ENCODE results near the gene RGCC.
A peak's percentile ranks its signal among the peaks of the same experiment; 100 is the strongest.

Gene RGCC

DNA sequence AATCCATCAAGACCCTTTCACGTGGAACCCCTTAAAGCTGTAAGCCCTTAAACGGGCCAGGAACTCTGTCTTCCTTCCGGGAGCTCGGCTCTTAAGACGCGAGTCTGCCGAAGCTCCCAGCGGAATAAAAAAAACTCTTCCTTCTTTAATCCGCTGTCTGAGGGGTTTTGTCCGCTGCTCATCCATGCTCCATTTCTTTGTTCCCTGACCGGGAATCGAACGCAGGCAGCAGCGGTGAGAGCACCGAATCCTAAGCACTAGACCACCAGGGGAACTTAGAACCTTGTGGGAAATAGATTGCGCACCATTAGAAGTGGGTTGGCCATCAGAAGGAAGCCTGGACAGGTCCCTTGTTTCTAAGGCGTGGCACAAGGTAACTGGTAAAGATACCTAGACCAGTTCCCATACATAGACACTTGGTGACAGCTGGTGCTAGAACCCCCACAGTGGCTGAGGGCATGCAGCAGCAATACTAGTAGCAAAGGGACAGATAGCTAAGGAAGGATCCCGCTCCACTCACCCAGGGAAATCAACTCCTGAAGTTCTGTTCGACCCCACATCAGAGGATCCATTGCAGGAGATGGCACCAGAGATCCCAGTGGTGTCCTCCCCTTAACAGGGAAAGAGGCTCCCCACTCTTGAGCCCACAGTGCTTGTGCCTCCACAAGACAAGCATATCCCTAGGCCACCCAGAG lies 1.5 kb upstream of the RGCC start:
- DNase-seq: no peak

DNA sequence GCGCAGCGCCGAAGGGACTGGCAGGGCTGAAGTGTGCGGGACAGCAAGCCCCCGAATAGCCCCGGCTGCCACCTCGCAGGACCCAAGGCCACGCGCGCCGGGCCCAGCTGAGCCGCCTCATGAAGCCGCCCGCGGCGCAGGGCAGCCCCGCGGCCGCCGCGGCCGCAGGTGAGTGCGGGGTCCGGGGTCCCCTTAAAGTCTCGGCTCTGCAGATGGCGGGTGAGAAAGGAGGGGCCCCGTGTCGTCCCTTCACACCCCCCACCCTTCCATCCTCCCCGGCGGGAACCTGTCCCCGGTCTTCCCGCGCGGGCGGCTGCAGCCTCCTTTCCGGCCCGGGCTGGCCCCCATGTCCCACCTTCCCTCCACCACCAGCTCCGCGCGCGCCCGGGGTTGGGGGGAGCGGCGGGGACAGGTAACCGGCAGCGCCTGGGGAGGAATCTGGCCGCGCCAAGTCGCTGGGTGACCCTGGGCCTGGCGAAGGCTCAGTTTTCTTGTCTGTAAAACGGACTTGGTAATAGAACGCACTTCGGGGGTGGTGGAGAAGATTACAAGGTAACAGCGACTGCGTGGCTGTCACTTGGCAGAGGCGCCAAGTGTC lies 338 bp downstream of the RGCC start:
- peak; percentile 32 to 39 for DNase-seq

DNA sequence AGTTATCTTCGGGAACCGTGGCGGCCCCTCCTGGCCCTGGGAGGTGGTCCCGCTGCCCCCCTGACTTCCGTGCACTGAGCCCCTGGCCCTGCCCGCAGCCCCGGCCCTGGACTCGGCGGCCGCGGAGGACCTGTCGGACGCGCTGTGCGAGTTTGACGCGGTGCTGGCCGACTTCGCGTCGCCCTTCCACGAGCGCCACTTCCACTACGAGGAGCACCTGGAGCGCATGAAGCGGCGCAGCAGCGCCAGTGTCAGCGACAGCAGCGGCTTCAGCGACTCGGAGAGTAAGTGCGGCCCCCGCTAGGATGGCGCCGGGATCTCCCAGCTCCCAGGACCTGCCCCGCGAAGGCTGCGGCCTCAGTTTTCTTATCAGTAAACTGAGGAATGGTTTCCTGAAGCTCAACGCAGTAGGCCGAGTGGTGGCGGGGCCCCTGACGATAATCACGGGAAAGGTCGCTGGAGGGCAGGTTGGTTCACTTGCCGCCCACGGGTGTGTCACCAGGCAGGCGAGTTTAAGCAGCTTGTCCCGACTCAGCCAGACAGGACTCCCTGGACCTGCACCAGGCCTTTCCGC lies 924 bp downstream of the RGCC start:
- DNase-seq: peak; percentile 55 to 62

DNA sequence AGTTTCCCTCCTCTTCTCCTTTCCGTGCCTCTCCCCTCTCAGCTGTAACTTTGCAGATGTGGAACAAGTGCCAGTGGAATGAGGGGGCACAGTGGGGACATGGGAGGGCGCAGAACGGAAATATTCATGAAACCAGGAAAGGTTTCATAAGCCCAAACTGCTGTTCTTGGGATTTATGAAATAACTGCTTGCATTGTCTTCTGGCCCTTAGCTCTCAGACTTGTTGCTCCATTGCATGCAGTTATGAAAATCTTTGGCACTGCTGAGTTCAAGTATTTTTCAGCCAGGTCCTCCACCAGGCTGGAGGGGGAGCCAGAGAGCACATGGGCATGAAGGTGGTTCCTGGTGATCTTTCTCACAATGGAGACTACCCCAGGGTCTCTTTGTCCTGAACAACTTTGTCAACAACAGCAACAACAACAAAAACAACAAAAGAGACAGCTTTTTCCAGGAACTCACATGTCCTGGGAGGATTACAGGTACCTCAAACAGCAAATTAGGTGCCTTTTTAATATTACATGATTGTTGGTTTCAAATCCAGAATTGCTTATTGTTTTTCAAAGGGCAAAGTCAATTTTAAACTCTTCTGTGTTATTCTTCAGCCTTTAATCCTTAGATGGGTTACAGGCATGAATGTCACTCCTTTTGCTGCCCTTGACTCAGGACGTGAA lies 1.5 kb downstream of the RGCC start:
- DNase-seq: peak; percentile 53 to 63

DNA sequence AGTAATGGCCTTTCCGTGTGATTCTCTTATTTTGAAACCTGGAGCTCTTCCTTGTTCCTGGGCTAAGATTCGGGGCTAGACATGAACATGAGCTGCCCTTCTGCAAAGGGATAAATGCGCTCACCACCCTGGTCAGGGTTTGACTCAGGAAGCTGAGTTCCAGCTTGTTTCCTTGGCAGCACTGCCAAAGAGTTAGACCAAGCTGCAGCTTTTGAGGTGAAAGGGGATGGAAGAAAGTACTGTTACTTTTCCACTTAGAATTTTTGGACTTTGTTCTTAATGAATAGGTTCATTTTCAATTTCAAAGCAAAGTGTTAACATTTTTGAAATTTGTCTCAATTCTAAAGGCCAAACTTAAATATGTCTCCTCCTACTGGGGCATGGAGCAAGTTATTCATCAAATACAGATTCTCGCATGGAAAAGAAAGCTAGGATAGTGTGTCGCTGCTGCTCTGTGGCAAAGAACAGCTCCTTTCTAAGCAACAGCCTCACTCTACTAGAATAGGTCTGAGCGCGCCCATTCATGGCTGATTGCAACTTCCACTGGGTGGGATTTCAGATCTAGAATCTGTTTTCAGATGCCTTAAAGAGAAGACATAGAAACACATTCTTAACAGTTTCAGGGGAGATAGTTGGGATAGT lies 2.2 kb downstream of the RGCC start:
- DNase-seq: no peak

DNA sequence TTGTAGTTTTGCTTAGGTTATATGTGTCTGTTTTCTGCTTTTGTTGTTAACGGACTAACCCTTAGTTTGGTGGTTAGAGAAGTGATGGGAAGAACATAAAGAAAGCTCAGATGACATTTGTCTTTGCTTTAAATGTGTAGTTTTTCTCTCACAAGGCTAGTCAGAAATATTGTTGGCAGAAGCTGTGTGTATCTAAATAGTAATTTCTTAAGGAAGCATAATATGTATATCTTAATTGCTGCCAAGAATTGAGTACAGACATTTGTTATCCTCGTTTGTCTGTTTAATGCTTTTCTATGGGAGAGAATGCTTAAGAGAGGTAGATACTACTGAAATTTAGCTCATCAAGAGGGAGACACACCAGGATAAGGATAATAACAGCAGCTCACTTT lies 2.7 kb downstream of the RGCC start:
- DNase-seq: no peak

DNA sequence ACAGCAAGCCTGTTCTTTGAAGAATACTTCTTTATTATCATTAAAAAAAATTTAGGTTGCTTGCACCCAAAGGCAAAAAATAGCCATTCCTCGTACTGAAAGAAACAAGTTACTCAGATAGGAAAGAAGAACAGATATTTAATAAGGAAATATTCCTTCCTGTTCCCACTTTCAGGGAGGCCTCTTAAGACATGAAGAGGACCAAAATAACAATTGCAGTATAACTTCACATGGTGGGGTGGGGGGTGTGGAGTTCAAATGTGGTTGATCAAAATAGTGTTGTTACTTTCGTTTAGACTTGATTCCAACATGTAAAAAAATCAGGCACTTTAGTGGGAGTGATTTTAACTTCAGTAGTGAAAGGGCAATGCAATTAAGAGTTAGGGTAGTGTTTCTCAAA lies 3.6 kb downstream of the RGCC start:
- no peak for DNase-seq

DNA sequence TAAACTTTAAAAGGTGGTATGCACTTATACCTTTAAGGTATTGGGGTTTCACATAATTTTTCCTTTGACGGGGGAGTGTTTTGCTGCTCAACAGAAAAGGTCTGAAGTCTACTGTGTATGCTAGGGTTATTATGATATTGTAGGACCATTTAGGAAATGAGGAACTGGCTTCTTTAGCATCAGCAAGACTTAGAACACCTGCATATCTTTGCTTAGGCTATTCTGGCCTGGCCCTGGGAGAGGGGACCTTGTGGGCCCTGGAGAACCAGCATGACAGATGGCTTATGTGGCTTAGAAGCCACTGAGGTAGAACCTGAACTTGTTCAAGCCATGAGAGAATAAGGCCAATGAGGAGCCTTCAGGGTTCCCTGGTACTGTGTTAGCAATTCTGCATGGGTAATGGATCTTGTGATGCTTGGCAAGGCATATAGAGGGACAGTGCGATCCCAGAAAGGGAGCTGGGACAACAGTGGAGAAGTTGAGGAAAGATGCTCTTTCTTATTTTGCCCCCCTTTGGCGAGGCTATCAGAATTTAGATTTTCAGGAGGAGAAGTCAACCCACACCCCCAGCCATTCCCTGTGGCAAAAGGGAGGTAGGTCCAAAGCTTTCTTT lies 4.3 kb downstream of the RGCC start:
- no peak for DNase-seq

DNA sequence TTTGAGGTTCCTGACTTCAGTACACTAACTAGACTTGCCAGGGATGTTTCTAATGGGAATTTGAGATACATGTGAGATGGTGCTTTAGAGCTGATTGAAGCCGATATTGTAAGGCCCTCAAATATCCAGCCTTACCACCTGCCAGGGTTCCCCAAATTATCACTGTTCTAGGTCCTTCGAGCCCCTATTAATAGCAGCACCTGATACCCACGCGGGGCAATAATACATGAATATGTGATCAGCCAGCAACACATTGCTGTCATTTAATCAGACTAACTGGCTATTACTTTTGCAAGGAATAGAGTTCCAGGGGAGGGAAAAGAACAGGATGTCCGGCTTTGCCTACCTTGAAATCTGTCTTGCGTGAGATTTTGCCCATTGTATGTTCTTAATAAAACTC lies 5.1 kb downstream of the RGCC start:
- no peak for DNase-seq

DNA sequence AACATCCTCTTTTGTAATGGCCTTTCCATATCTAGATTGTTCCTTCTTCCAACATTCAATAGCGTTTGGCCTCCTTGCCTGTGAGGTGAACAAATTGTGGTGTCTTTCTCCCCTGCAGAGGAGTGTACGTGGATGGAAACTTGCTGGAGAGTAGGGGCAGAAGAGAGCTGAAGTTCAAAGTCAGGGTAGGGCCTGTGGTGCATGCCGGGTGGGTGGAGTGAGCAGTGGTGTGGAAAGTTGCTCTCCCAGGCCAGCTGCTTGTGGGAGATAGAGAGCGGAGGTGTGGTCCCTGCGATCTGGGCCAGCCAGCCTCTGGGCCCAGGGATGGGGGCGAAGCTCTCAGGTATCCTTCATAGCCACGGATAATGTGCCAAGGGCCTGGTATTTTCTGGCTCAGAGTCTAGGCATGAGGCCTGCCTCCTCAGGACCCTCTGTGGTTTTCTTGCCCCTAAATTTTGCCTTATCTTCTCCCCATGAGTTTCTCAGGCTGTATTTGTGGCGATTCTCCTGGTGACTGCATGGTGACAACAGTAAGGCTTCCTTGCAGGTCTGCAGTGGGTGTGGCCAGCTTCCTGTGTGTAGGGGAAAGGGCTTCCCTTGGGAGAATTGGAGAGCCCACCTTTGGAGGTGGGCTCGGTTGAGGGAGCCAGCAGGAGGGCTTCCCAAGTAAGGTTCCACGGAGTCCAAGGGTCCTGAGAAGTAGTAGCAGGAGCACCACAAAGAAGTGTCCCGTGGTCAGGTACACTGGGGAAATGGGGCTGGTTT lies 6.7 kb downstream of the RGCC start:
- DNase-seq: peak; percentile 38 to 65

DNA sequence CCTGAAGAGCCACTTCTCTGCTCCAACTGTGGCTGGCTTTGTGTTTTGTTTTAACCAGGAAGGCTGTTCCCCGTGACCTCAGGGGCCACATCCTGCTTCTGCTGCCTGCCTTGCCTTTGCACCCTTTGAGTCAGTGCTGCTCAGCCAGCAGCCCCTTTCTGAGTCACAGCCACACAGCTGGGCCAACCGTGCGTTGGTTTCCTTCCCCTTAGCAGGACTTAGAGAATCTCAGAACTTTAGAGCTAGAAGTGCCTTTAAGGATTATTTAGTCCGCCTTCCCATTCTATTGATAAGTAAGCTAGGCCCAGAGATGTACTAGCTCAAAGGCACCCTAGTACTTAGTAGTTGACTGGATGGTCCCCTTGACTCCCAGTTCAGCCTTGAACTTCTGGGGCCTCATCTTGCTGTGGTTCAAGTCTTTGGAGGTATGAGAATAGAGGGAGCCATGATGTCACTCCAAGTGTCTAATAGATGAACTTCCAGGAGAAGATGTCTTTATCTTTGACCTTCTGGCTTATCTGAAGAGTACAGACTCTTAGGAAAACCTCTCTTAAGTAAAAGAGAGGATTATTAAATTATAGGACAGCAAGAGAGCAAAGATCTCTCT lies 8.0 kb downstream of the RGCC start:
- DNase-seq: peak; percentile 74 to 91

DNA sequence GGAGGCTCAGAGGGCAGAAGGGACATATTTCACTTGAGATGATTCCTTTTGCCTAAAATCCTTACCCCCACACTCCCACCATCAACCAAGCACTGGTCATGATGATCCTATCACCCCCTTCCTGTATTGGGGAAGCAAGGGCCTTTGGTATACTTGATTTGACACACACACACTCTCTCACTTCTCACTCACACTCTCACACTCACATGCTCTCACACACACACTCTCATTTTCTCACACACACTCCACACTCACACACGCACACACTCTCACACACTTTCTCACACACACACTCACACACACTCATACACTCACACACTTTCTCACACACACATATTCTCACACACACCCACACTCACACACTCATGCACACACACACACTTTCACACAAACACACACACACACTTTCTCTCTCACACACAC lies 8.6 kb downstream of the RGCC start:
- DNase-seq: no peak

DNA sequence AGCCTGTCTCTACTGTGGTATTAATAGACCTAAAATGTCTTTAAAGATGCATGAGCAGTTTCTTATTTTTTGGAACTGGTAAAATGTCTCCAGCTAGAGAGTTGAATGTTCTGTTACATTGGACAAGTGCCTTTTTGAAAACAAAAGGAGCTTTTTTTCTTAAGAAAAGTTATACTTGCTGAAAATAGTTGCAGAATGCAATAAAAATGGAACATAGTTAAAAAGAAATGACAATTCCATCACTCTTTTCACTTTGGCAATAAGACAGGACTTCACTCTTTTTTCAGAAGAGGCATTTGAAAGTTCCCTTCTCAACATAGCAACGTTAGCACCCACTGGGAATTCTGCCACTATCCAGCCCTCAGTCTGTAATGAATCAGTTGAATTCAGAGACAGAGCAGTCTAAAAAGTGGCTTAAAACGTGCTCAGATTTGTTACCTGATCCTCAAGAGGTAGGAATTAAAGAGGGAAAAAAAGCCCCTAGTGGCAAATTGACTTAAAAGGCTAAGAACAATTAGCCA lies 10.1 kb downstream of the RGCC start:
- DNase-seq: no peak

DNA sequence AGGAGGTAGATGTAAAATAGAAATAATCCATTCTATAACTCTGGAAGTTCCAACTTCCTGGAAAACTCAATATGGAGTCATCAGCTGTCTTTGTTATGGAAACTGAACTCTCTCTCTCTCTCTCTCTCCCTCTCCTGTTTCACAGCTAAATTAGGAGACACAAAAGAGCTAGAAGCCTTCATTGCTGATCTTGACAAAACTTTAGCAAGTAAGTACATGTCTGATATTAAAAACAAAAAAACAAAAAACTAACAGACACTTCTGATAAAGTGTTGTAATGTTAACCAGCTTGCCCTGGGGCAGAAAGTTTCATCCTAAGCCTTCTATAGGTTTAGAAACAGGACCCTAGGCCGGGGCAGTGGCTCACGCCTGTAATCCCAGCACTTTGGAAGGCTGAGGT lies 11.3 kb downstream of the RGCC start:
- no peak for DNase-seq

DNA sequence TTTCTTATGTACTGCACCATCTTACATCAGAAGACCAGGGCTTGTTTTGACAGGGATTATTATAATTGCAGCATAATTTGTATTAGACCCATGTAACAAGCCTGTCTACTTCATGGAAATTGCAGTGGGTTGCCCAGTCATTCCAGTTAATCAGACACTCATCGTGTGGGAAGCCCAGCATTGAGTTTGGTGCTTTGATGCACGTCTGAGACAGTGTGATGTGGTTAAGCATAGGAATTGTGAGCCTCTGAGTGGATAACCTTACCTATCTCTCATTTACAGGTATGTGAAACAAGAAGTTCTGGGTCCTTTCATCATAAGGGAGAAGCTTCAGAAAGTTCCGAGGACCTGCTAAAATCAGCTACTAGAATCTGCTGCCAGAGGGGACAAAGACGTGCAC lies 12.8 kb downstream of the RGCC start:
- DNase-seq: peak; percentile 40 to 80

DNA sequence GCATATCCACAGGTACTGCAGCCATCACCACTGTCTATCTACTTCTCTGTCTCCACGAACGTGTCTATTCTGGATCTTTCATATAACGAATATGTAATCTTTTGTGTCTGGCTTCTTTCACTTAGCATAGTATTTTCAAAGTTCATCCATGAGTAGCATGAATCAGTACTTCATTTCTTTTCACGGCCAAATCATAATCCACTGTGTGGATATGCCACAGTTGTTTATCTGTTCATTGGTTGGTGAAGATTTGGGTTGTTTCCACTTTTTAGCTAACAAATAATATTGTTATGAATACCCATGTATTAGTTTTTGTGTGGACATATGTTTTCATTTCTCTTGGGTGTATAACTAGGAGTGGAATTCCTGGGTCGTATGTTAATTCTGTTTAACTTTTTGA lies 14.4 kb downstream of the RGCC start:
- no peak for DNase-seq

DNA sequence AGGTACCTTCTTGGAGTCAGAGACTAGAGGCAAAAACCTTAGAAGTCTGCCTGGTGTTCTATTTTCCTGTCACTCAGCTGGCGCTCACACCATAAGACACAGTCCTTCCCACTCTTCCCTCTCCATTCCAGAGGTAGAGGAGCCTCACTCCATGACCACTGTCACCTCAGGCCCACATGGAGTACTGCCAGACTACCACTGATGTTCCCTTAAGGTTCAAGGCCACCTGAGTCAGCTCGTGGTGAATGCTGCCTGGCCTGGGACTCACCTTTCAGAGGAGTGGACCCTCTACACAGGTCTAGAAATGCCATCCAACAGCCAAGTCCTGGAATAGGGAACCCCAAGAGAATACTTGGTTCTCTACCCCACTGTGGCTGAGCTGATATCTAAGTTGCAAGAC lies 29.9 kb downstream of the RGCC start:
- no peak for DNase-seq

DNA sequence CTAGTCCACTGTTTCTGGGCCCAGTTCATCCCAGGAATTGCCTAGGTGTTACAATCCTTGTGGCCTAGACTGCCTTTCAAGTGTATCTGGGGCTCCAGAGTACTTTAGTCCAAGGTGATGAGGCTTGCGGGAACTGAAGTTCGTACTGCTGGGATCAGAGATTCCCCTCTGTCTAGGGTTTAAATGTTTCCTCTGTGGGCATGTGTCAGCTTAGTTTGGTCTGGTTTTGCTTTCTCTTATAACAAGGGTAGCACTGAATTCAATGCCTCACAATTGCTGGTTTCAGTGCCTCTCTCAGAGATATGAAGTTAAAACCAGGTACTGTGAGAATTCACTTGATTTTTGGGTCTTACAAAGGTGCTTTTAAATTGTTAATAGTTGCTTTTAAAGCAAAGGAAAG lies 30.8 kb downstream of the RGCC start:
- peak in 1 of 2 experiments; percentile 20 for DNase-seq

DNA sequence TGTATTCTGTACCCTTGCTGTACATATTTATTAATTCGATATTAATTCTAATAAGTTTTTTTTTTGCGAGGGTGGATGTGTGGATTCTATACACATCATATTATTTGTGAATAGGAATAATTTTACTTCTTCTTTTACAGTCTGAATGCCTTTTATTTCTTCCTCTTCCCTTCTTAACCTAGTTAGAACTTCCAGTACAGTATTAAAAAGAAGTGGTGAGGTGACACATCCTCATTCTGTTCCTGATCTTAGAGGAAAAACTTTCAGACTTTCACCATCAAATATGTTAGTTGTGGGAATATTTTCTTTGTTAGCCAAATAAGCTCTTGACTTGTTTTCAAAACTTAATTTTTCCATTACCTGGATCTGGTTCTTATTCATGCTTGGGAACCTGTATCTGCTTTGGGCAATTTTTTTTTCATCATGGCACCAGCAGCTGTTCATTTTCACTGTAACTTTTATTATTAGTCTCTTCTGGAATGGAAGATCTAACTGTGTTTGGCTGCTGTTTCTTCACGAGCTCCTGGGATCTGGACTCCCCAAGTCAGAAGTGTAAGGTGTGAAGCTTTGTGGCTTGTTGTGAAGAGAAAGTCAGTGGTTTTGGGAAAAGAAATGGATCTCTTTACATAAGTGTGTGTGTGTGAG lies 33.1 kb downstream of the RGCC start:
- no peak for DNase-seq

DNA sequence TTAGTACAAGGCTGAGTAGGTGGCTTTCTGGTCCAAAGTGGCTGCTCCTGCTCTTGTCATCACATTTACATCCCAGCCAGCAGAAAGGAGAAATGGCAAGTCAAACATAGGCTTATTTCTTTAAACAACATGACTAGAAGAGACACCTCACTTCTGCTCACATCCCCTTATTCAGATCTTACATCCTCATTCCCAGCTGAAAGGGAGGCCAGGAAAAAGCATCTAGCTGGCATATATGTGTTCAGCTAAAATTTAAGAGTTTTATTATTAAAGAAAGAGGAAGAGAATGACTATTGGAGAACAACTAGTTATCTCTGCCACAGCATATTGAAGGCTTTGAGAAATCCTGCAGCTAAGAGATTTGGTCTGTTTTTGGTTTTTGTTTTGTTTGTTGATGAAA lies 34.1 kb downstream of the RGCC start:
- no peak for DNase-seq

Data from stimulated activated CD4-positive, alpha-beta T cell treated with anti-CD3 and anti-CD28 coated beads, Interleukin-4, amount 100 ng/mL, for 4 hours (primary cell).